GM08714 (cell line): ENCODE results near the gene NCKAP5.

Experiments used
- H3K4me3 ChIP-seq: fragments of 200-500 bp; sonication (Bioruptor generic); 2 replicates; pipeline ENCODE4 v1.5.1; 2014; ENCODE audit warnings: mild to moderate bottlenecking, low read length, inconsistent platforms
- ZNF274 ChIP-seq: IDR thresholded peaks from 2 replicates; pipeline ENCODE4 v1.6.1; 2012; ENCODE audit warnings: mild to moderate bottlenecking, low read depth, low read length

The NCKAP5 gene

DNA sequence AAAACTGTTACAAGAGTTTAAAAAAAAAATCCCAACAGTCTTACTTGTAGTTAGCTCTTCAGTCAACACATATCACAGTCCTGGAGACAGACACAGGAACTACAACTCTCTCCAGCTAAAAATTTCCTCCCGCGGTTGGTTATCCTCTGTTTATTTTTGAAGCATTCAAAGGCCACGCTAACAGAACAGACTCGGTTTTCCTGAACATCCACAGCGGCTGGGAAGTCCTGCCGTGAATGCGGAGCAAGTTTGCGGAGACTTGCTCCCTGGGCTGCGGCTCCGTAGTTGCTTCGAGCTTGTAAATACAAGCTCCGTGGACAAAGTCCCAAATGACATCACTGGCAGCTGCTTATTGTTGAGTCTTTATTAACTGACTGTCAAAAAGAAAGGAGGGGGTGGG is at the start of gene NCKAP5:
Gene NCKAP5, minus strand, starts transcription at position 292 of the 400 bp plus-strand sequence. CDS start 50,937 bp downstream, outside the sequence.
- H3K4me3 ChIP-seq: no peak within 1 kb of the TSS
- TF ChIP-seq ZNF274: no peak

DNA sequence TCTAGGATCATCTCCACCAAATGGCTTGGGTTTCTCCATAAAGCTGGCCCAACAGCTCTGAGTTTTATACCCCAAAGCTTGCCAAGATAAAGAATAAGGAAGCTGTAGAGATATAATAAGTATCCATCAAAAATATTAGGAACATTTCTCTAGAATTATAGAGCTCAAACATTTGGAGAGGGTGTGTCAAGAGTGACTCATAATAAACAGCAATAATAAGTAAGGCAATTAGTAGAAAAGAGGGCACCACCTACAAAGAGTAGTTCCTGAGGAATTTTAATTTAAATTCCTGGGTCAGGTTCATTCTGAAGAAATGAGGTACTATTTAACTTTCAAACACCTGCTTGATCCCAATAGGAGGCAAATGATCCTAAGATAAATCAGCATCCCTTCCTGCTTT is 41.4 kb upstream of the NCKAP5 start:
- H3K4me3 ChIP-seq: no peak overlapping the region
- TF ChIP-seq ZNF274: no peak

DNA sequence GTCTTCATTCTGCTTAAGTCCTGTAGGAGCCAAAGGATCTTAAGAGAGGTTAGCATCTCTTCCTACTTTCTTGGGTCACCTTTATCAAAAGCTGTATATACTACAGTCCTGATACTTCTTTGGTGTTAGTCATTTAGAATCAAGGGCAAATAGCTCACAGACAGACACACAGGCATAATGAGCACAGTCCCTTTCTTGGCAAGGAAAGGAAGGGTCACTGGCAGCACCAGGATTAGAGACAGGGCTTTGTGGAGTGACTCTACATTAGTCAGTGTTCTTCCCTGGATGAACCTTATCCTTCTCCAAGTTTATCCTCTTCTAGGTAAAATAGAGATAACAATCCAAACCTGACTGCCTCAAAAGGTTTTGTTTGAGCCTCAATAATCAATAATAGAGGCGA is 40.0 kb upstream of the NCKAP5 start:
- no peak for TF ChIP-seq ZNF274
- no peak overlapping the region for H3K4me3 ChIP-seq

DNA sequence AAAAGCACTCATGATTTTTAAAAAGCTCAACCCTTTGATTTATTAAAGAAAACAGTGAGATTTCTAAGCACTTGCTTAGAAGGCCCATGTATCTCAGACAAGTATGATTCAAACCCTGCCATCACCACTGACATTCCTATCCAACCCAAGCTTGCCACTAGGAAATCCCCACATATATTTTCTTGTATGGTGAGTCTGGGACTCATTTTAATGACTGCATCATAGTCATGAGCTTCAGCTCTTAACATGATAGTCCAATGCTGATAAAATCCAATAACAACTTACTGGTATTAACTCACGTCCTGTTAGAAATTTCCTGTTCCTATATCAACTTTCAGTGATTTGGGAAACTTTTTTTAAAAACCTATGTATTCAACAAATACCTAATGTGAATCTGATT is 39.4 kb upstream of the NCKAP5 start:
- no peak for TF ChIP-seq ZNF274

DNA sequence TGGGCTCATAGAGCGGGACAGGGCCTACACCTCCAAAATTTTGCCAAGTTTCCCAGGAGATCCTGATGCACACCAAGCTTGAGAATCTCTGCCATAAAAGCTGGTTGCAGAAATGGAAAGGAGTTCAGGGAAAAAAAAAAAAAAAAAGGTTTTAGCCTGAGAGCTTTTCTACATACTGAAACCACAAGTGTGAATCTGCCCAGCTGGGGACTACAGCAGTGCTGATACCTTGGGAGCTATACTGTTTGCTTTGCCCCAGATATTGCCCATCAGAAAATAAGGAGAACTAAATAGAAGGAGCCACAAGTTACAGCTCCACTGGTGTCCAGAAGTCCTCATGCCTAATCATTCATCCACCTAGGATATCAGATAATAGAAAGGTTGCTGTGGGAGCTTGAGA is 38.4 kb upstream of the NCKAP5 start:
- no peak for TF ChIP-seq ZNF274
- no peak overlapping the region for H3K4me3 ChIP-seq

More for the DNA sequence above, 39.4 kb upstream of the NCKAP5 start:
- H3K4me3 ChIP-seq: no peak overlapping the region

DNA sequence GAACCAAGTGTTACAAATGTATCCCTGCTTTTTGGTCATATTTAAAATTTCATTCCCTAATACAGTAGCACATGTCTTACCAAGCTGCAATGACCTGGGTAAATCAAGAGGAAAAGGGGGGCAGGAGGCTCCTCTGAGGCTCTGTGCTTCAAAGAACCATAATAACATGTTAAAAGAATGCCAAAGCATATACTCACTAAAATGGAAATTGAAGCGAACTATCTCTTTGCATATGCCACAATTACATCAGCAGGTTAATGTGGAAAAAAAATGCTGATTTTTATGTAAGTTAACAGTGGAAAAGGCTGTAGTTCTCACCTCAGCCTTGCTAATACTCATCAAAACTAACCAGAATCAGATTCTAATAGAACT is 37.5 kb upstream of the NCKAP5 start:
- H3K4me3 ChIP-seq: no peak overlapping the region
- TF ChIP-seq ZNF274: no peak

DNA sequence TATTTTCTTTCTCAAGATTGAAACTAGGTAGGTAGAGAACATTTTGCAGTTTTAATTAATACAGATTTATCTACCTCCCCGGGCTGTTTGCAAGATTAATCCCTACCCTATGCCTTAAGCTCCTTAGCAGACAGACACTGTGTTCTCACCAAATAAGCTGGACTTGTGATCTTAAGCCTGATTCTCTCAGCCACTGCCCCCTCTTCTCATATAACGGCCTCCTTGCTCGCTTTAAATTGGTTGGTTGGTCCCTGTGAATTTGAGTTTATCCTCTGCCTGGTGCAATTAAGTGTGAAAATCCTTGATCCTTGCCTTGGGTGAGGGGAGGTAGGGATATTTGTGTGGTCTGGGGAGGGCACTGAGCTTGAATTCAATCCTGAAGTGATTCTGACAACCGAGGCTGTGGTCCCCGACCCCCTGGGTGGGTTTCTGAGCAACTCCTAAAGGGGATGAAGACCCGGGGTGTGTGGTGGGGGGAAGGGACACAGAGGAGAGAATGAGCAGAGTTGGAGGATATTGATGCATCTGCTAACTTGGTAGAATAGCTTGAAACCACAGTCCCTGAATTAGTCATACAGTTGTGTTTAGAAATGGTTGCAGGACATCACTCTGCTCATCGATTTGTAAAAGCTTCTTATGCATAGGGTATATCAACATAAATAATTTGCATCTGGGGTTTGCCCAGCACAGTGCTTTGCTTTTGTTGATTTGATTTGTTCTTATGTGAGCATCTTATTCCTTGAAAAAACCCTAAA is 36.9 kb upstream of the NCKAP5 start:
- TF ChIP-seq ZNF274: no peak
- H3K4me3 ChIP-seq: no peak overlapping the region

DNA sequence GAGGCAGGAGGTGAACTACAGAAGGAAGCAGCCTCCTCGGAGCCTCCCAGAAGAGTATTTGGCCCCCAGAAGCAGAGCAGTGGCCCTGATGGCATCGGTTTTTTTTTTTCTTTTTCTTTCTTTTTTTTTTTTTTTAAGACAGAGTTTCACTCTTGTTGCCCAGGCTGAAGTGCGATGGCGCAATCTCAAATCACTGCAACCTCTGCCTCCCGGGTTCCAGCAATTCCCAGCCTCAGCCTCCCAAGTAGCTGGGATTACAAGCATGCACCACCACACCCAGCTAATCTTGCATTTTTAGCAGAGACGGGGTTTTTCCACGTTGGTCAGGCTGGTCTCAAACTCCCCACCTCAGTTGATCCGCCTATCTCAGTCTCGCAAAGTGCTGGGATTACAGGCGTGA is 34.8 kb upstream of the NCKAP5 start:
- no peak for TF ChIP-seq ZNF274
- H3K4me3 ChIP-seq: no peak overlapping the region

DNA sequence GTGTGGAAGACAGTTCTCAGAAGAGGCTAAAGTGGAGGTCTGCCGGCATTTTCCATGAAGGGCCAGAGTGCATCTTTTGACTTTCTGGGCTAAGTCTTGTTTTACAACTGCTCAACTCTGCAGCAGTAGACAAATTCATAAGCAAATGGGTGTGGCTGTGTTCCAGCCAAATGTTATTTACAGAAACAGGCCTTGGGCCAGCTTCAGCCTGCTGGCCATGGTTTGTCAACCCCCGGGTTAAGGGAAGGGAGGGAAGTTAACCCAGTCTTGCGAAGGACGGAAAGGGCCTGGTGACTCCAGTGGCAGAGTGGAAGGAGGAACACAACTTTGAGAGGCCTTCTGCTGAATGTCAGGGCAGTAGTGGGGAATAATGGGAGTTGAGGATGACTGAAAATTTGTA is 34.3 kb upstream of the NCKAP5 start:
- TF ChIP-seq ZNF274: no peak
- H3K4me3 ChIP-seq: no peak overlapping the region

DNA sequence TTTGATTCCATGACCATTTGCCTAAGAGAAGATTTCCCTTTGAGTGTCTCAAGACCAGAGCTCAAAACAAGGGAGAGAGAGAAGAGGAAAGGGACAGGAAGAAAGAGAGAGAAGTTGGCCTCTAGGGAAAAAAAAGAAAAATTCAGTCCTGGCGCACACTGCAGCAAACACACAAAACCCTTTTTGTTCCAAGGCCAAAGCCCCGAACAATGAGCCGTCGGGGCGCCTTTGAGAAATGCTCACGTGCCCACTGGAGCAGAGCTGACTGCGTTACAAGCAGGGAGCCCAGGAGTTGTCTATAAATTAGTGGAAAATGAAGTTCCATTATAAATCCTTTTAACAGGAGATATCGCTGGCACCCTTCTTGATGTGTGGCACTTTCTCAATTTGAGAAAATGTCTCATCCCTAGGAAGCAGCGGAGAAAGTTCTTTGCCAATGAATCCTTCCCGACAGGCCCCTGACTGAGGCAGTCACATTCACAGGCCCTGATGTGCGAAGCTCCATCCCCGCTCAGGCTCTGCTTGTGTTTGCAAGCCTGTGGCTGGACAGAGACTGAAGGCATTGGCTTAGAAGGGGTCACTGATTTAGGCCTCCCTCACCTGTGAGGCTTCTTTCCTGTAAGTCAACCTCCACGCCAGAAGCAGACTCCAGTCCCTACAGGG is 32.1 kb upstream of the NCKAP5 start:
- H3K4me3 ChIP-seq: no peak overlapping the region
- no peak for TF ChIP-seq ZNF274

DNA sequence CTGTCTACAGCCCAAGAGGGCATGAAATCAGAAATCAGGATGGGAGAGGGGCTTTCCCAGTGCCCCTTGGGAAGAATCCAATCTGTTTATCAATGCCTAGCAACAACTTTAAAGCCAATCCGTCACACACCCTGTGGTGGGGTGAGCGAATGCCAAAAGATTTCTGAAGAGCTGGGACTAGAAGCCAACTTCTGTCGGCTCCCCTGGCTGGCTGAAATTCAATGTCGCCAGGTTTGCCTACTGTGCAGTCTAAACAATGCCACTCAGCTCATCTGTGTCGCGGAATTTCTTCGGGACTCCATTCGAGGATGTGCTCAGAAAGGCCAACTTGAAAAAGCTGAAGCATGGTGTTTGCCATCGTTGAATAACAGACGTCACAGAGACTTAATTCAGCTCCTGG is 31.5 kb upstream of the NCKAP5 start:
- no peak for TF ChIP-seq ZNF274
- H3K4me3 ChIP-seq: no peak overlapping the region

DNA sequence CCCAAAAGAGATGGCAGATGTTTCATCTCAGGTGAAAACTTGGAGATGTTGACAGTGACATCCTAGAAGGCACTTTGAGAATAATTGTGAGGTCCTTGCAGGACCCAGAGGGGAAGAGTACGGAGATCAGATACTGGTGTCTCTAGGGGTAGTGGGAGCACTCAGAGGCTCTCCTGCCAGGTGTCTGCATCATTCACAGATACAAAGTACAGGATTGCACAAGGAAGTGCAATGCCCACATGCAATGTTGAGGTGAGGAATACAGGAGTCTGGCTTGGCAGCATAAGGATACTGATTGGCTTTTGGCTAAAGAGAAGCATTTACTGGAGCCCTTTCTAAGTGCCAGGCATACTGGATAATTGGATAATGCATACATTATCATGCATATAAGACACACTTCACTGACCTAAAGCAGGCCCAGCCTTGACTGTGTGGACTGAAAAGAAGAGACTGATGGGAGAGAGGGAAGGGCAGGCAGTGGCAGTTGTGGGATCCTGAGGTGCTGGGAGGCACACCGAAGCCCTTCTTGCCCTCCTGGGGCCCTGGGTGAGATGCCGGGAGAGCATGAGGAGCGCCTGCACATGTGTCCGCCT is 31.0 kb upstream of the NCKAP5 start:
- H3K4me3 ChIP-seq: no peak overlapping the region
- no peak for TF ChIP-seq ZNF274

DNA sequence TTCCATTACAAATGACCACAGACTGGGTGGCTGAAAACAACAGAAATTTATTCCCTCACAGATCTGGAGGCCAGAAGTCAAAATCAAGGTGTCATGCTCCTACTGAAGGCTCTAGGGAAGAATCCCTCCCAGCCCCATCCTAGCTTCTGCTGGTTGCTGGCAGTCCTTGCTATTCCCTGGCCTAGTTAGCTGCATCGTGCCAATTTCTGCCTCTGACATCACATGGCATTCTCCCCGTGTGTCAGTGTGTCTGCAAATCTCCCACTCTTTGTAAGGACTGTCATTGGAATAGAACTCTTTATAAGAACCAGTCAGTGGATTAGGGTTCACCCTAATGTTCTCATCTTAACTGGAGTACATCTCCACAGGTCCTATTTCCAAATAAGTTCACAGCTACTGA is 30.5 kb upstream of the NCKAP5 start:
- H3K4me3 ChIP-seq: no peak overlapping the region

DNA sequence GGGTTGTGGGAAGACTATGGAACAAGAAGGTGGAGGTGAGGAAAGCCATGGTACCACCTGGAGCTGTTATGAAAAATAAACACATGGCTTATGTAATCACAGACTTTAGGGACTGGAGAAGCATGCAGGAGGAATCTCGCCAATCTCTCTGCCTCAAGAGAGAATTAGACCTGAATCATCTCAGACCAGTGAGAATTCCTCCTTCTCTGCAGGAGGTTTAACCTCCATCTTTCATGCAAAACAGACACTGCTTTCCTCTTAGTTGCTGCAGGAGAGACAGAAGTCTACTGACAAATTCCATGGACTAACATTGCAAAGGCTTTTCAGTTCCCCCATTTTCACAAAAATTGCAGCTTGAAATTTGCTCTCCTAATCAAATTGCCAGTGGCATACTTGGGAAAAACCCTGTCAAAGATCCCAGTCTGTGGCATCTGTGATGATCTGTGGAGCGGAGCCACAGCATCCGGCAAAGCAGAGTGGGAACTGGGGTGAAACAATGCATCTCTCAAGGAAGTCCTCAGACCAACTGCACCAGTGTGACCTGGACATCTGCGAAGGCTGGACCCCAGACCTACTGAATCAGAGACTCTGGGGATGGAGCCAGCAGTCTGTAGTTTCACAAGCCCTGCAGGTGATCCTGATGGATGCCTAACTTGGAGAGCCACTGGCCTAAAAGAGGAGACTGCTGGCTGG is 28.6 kb upstream of the NCKAP5 start:
- no peak overlapping the region for H3K4me3 ChIP-seq
- TF ChIP-seq ZNF274: no peak

More for the DNA sequence above, 30.5 kb upstream of the NCKAP5 start:
- TF ChIP-seq ZNF274: no peak
